Measurements from ENCODE around the gene LIMS2. TPM values are rescaled to one million over a fixed set of nuclear protein-coding genes. Genes with fewer than 3 reads are reported as not detected.

The LIMS2 gene
- total RNA-seq, 4 donors from 2014 or later, result 9.7 to 97.3 (median 22.4) TPM

DNA sequence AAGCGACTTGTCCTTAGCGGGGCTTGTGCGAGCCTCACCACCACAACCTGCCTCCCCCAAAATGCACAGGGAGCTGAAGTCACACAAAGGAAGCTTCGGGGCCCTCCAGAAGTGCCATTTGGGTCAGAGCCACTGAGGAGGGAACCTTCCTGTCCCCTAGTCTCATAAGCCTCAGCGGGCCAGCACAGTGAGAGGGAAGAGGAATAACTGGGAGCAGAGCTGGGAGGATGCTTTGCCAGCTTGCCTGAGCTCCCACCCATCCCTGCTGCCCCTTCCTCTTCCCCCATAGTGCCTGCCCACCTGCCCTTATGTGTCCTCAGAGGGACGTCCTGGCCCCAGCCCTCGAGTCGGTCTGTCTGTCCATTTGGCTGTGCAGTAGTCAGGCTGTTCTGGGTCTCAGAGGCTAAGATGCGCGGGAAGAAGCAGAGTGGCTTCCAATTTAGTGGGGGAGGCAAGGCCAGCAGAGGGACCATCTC, 81.2 kb downstream of the LIMS2 start:
- DNase-seq (ENCODE audit: low spot score) (no peak), ATAC-seq (ENCODE audit: low FRiP score) (no peak)
- TF ChIP-seq, protein P1, sequence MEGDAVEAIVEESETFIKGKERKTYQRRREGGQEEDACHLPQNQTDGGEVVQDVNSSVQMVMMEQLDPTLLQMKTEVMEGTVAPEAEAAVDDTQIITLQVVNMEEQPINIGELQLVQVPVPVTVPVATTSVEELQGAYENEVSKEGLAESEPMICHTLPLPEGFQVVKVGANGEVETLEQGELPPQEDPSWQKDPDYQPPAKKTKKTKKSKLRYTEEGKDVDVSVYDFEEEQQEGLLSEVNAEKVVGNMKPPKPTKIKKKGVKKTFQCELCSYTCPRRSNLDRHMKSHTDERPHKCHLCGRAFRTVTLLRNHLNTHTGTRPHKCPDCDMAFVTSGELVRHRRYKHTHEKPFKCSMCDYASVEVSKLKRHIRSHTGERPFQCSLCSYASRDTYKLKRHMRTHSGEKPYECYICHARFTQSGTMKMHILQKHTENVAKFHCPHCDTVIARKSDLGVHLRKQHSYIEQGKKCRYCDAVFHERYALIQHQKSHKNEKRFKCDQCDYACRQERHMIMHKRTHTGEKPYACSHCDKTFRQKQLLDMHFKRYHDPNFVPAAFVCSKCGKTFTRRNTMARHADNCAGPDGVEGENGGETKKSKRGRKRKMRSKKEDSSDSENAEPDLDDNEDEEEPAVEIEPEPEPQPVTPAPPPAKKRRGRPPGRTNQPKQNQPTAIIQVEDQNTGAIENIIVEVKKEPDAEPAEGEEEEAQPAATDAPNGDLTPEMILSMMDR (IDR thresholded peaks at IDR 0.05), result no peak

DNA sequence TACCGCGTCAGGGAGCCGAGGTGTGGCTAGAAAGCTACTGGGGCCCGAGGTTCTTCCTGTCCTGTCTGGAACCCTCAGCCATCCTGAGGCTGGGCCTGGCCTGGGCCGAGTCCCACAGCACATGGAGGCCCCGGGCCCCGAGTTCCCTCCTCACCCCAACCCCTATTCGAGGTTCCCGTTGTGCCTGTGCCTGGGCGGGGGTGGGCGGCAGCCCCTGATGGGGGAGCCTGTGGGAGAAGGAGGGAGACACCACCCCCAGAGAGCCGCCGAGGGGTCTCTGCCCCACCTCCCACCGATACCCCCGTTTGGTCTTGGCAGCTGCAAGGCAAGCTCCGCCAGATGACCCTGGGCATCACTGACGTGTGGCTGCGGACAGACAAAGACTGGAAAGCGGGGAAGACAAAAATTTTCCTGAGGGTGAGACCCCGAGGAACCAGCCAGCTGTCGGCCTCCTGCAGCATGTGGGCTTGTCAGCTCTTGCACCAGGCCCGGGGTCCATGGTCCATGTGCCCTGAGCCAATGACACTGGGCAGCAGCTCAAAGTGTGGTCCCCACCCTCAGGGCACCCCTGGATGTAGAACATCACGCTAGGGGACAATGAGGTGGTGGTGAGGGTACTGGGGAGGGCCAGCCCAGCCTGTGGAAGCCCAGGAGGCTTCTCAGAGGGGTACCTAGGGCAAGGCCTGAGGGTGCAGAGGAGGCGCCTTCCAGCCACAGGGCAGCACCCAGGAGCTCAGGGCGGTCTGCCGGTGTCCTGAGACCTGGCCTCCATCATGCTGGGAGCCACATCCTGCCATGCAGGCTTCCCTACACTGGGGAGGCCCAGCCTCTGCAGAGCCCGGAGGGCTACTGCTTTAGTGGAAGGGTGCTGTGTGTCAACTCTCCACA, 81.9 kb downstream of the LIMS2 start:
- DNase-seq (ENCODE audit: low spot score) (no peak), ATAC-seq (ENCODE audit: low FRiP score) (no peak)
- TF ChIP-seq, protein P1 (IDR thresholded peaks at IDR 0.05), result no peak

DNA sequence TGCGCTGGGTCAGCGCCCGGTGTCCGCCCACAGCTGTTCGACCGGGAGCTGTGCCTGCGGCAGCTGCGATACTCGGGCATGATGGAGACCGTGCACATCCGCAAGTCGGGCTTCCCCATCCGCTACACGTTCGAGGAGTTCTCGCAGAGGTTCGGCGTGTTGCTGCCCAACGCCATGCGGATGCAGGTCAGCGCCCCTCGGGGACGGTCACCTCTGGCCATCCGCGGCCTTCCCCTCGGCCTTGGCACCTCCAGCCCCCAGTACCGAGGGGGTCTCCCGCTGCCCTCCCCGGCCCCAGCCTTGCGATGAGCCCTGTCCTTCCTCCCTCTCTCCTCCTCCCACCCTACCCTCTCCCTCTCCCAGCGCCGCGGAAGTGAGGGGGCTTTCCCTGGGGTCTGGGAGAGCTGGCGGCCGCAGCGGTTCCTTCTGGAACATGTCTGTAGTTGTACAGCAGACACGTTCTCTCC, 82.5 kb downstream of the LIMS2 start:
- TF ChIP-seq, protein P1 (IDR thresholded peaks at IDR 0.05), result no peak
- ATAC-seq (ENCODE audit: low FRiP score), result no peak
- DNase-seq (ENCODE audit: low spot score), result no peak

DNA sequence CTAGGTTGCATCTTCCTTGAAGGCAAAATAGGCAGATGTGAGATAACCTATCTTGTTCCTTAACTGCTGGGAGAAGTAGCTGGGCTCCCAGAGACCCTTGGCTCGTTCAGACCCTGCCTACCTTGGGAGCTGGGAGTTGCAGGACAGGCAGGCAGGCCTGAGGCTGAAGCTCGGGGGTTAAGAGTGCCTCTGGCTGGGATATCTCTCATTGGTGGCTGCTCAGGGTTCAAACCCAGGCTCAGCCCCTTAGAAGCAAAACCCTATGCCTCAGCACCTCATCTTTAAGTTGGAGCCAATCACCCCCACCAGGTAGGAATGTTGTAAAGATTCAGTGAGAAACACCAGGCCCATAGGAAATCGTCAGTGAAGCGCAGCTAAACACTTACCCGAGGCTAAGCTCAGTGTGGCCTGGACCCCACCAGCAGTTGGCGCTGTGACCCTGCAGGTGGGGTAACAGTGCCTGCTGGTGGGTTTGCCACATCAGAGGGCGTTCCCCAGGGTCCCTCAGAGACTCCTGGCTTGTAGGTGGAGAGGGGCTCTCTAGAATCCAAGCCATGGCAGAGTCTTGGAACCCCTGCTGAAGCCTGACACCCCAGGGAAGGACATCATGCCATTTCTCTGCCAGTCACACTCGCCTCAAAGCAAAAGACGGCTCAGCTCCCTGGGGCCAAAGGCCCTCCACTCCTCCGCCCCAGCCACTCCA, 84.0 kb downstream of the LIMS2 start:
- TF ChIP-seq, protein P1 (IDR thresholded peaks at IDR 0.05), result peak in 2 of 3 donors; percentile 19 to 22
- peak; percentile 32 for DNase-seq (ENCODE audit: low spot score)
- ATAC-seq (ENCODE audit: low FRiP score), result peak; percentile 53

DNA sequence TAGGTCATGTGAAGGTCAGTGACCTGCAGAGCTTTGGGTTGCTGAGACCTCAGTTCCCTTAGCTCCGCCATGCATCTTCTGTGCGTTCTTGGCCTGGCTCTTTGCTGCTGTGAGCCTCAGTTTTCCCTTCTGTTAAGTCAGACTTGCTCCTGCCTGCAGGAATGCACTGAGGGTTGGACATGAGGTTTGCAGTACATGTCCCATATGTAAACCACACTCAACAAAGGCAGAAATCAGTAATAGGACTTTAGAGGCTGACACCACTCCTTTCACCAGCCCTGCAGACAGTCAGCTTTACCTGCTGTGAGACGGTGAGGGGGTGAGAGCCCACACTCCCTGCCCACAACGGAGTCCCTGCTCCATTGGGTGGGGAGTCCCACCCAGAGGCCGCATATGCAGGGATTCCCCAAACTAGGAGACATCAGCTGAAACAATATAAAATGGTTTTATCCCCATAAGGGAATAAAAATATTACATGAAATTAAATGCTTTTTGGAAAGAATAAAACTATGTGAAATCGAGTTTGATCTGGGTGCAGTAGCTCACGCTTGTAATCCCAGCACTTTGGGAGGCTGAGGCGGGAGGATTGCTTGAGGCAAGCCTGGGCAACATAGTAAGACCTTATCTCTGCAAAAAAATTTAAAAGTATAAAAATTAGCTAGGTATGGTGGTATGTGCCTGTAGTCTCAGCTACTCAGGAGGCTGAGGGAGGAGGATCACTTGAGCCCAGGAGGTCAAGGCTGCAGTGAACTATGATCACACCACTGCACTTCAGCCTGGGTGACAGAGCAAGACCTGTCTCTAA, 84.7 kb downstream of the LIMS2 start:
- TF ChIP-seq, protein P1 (IDR thresholded peaks at IDR 0.05), result no peak

DNA sequence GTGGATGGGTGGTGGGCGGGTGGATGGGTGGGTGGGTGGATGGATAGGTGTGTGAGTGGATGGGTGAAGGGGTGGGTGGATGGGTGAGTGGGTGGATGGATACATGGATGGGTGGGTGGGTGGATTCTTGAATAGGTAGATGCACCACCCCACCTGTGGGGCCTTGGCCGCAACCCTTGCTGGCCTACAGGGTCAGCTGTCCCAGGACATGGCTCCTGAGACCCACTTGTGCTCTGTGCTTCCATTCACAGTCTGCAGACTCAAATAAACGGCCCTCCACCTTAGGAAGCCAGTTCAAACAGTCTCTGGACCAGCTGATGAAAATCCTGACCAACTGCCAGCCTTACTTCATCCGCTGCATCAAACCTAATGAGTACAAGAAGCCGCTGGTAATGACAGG, 85.5 kb downstream of the LIMS2 start:
- TF ChIP-seq, protein P1 (IDR thresholded peaks at IDR 0.05), result no peak
- DNase-seq (ENCODE audit: low spot score) (no peak), ATAC-seq (ENCODE audit: low FRiP score) (no peak)

More for the DNA sequence above, 84.7 kb downstream of the LIMS2 start:
- ATAC-seq (ENCODE audit: low FRiP score) (no peak), DNase-seq (ENCODE audit: low spot score) (no peak)
